A549 (cell line): ENCODE results near the gene PMAIP1. TPM values are rescaled to one million over a fixed set of nuclear protein-coding genes. Genes with fewer than 3 reads are reported as not detected.

Source experiments
- ATAC-seq, 2 experiments: fragments of 200-7000 bp in 1 of 2; fragments of >200 bp in 1 of 2; cut with Nextera tagmentation in 1 of 2; cut with Tn5 transposase in 1 of 2; 3 replicates each; pipeline versions ENCODE4 v1.8.0 to v1.9.1; 2018 to 2020; ENCODE audit warnings: mild to moderate bottlenecking in 1 of 2, moderate library complexity in 1 of 2
- CTCF ChIA-PET: fragments of 300-600 bp; sonication (Branson Sonifier 250); formaldehyde crosslinking; extraction: SDS; loops from one replicate; lab custom pipeline; 2021; ENCODE audit warnings: antibody characterized with exemption, inconsistent platforms; lab: Yijun Ruan, JAX
- POLR2A ChIA-PET: fragments of 350-600 bp; formaldehyde crosslinking; extraction: SDS; loops from one replicate; lab custom pipeline; 2021; ENCODE audit warnings: antibody characterized with exemption, inconsistent platforms; lab: Yijun Ruan, JAX
- DNase-seq, 2 experiments: peaks; one replicate each; pipeline versions ENCODE4 v3.0.0 to v3.0.0-alpha.2; 2011 to 2016; ENCODE audit warnings: low read depth in 1 of 2, low spot score in 1 of 2
- FAIRE-seq: peaks from 2 replicates; lab custom pipeline; 2011; peaks lifted over from hg19 to GRCh38; lab: Jason Lieb, UNC
- H3K27ac ChIP-seq, 2 experiments: fragments of >200 bp; sonication (Bioruptor Twin); formaldehyde crosslinking; 3 replicates each; pipeline ENCODE4 v1.5.1; 2016 to 2017
- H3K4me1 ChIP-seq: fragments of >200 bp; sonication (Bioruptor Twin); formaldehyde crosslinking; 3 replicates; pipeline ENCODE4 v1.6.1; 2016
- H3K4me2 ChIP-seq: fragments of >200 bp; sonication (Bioruptor Twin); formaldehyde crosslinking; 3 replicates; pipeline ENCODE4 v1.6.1; 2016
- H3K4me3 ChIP-seq: fragments of >200 bp; sonication (Bioruptor Twin); formaldehyde crosslinking; 3 replicates; pipeline ENCODE4 v1.5.1; 2016
- H3K9me3 ChIP-seq: fragments of >200 bp; sonication (Bioruptor Twin); formaldehyde crosslinking; 3 replicates; pipeline ENCODE4 v1.6.1; 2016
- BCL3 ChIP-seq: fragments of >200 bp; sonication (Bioruptor Twin); formaldehyde crosslinking; IDR thresholded peaks from 3 replicates; pipeline ENCODE4 v1.6.1; 2016
- CHD2 ChIP-seq: fragments of 150-350 bp; IDR thresholded peaks from 2 replicates; pipeline ENCODE4 v1.6.1; 2014; ENCODE audit warnings: low read length; ENCODE audit not compliant: partially characterized antibody
- CHD4 ChIP-seq: fragments of 200-600 bp; sonication (generic); IDR thresholded peaks from 2 replicates; pipeline ENCODE4 v1.6.1; 2016; ENCODE audit warnings: antibody characterized with exemption, mild to moderate bottlenecking, borderline replicate concordance
- CTCF ChIP-seq: fragments of >200 bp; sonication (Bioruptor Twin); formaldehyde crosslinking; IDR thresholded peaks from 3 replicates; pipeline ENCODE4 v1.5.1; 2016
- E2F6 ChIP-seq: IDR thresholded peaks from 2 replicates; pipeline ENCODE4 v1.6.1; 2012; ENCODE audit warnings: low read depth, borderline replicate concordance
- FOSB ChIP-seq: fragments of 250-450 bp; sonication (Bioruptor Pico); IDR thresholded peaks from 2 replicates; pipeline ENCODE4 v1.5.0; 2020; ENCODE audit warnings: mild to moderate bottlenecking, moderate library complexity
- GATA3 ChIP-seq: IDR thresholded peaks from 2 replicates; pipeline ENCODE4 v1.6.1; 2012; ENCODE audit warnings: borderline replicate concordance
- HES2 ChIP-seq: fragments of >200 bp; sonication (Bioruptor Twin); formaldehyde crosslinking; IDR thresholded peaks from 2 replicates; pipeline ENCODE4 v1.6.1; 2016
- HOXB13 ChIP-seq: fragments of 250-450 bp; sonication (Bioruptor Pico); IDR thresholded peaks from 2 replicates; pipeline ENCODE4 v1.5.0; 2020; ENCODE audit warnings: low read depth, mild to moderate bottlenecking, moderate library complexity
- JUN ChIP-seq, 2 experiments: fragments of >200 bp; sonication (Bioruptor Twin); formaldehyde crosslinking; IDR thresholded peaks; 2 replicates in 1 of 2; 3 replicates in 1 of 2; pipeline ENCODE4 v1.6.1; 2016 to 2017
- MAFK ChIP-seq: fragments of 450-650 bp; IDR thresholded peaks from 2 replicates; pipeline ENCODE4 v1.6.1; 2014; ENCODE audit not compliant: partially characterized antibody
- MAX ChIP-seq: IDR thresholded peaks from 2 replicates; pipeline ENCODE4 v1.6.1; 2012
- MYC ChIP-seq: IDR thresholded peaks from 2 replicates; pipeline ENCODE4 v1.6.1; 2012; ENCODE audit warnings: mild to moderate bottlenecking, inconsistent platforms, low read length, improper control_type of control experiment, borderline replicate concordance
- NFE2L2 ChIP-seq: fragments of 150-350 bp; conservative IDR thresholded peaks from 2 replicates; pipeline ENCODE4 v1.6.1; 2014; ENCODE audit warnings: low read length
- PHF8 ChIP-seq: fragments of 200-600 bp; sonication (generic); IDR thresholded peaks from 2 replicates; pipeline ENCODE4 v1.6.1; 2016; ENCODE audit warnings: low read depth, mild to moderate bottlenecking, antibody characterized with exemption, moderate library complexity, borderline replicate concordance
- POLR2A ChIP-seq: IDR thresholded peaks from 2 replicates; pipeline ENCODE4 v1.6.1; 2012; ENCODE audit warnings: mild to moderate bottlenecking, low read length
- RAD21 ChIP-seq, 2 experiments: fragments of >200 bp in 1 of 2; sonication (Bioruptor Twin) in 1 of 2; formaldehyde crosslinking in 1 of 2; IDR thresholded peaks in 1 of 2; conservative IDR thresholded peaks in 1 of 2; 2 replicates in 1 of 2; 3 replicates in 1 of 2; pipeline ENCODE4 v1.6.1; 2012 to 2018; ENCODE audit warnings: inconsistent platforms in 1 of 2
- RFX5 ChIP-seq: fragments of 450-650 bp; IDR thresholded peaks from 2 replicates; pipeline ENCODE4 v1.7.1; 2014; ENCODE audit warnings: antibody characterized with exemption, mild to moderate bottlenecking, moderate library complexity
- SMC3 ChIP-seq: fragments of >200 bp; sonication (Bioruptor Twin); formaldehyde crosslinking; IDR thresholded peaks from 3 replicates; pipeline ENCODE4 v1.6.1; 2018; ENCODE audit warnings: inconsistent platforms
- SREBF2 ChIP-seq: fragments of 450-650 bp; IDR thresholded peaks from 2 replicates; pipeline ENCODE4 v1.6.1; 2014; ENCODE audit warnings: mild to moderate bottlenecking, moderate library complexity
- USF2 ChIP-seq: fragments of 450-650 bp; IDR thresholded peaks from 2 replicates; pipeline ENCODE4 v1.6.1; 2014; ENCODE audit warnings: antibody characterized with exemption
- ZC3H11A ChIP-seq: fragments of 450-650 bp; IDR thresholded peaks from 2 replicates; pipeline ENCODE4 v1.6.1; 2014; ENCODE audit warnings: antibody characterized with exemption, mild to moderate bottlenecking
- ZFP36 ChIP-seq: fragments of 450-650 bp; IDR thresholded peaks from 2 replicates; pipeline ENCODE4 v1.6.1; 2014; ENCODE audit warnings: borderline replicate concordance; ENCODE audit not compliant: partially characterized antibody
- ZNF302 ChIP-seq: fragments of 250-450 bp; sonication (Bioruptor Pico); IDR thresholded peaks from 2 replicates; pipeline ENCODE4 v1.9.0; 2021; ENCODE audit warnings: inconsistent platforms, mild to moderate bottlenecking, moderate library complexity
- WGBS: methylation state at CpG from one replicate; pipeline ENCODE4 v1.1.6; 2017; ENCODE audit errors: missing lambda C conversion rate; 5-methylcytosine and 5-hydroxymethylcytosine counted together
- polyA plus RNA-seq, 4 experiments: library from polyadenylated mRNA; depleted of rRNA in 3 of 4; stranded (reverse); fragments of >200 nt; fragmentation: RNase III in 1 of 4; extraction: RNeasy Plus Mini Kit Qiagen cat#74134 plus additional on column Dnase treatment in 1 of 4; gene quantifications; 2 replicates in 3 of 4; 3 replicates in 1 of 4; pipeline ENCODE4 v1.2.3, GENCODE V29; 2011 to 2017

Gene PMAIP1
- polyA plus RNA-seq, 2 of the 4 experiments (the other 2 are of a cell fraction): 9.7 to 40.3 TPM

GRCh38 chr18:59950215-59950944 lies 50.6 kb downstream of the PMAIP1 start:
- FAIRE-seq: no peak
- CTCF ChIA-PET: interaction anchor here (1.0 to 1.4 kb wide), 2 partner anchors 27 to 45 kb away, joined by 3 read pairs; no protein-coding TSS in a partner anchor
- Histone ChIP-seq H3K4me3 (no peak overlapping the region), H3K27ac (no peak overlapping the region), H3K9me3 (no peaks in the 10 kb centered on the region), H3K4me2 (no peak overlapping the region), H3K4me1 (peaks cover 30% of the 10 kb centered on the region)
- ATAC-seq: no peak
- no peak for DNase-seq
- POLR2A ChIA-PET: no interaction called here
- TF ChIP-seq RFX5: no peak
- no peak for TF ChIP-seq USF2
- TF ChIP-seq MAFK: no peak
- TF ChIP-seq ZFP36: no peak
- TF ChIP-seq POLR2A: no peak
- TF ChIP-seq JUN (IDR thresholded peaks at IDR 0.05): no peak
- WGBS: 88% methylated on average over 6 of the region's 6 CpGs

- no peak for FAIRE-seq
- H3K4me1 ChIP-seq: peaks cover 32% of the 10 kb centered on the region
- POLR2A ChIA-PET: no interaction called here
Observed at GRCh38 chr18:59951591-59951990, 51.8 kb downstream of the PMAIP1 start.

GRCh38 chr18:59952283-59953007 lies 52.6 kb downstream of the PMAIP1 start:
- Histone ChIP-seq H3K4me3 (no peak overlapping the region), H3K4me2 (peak overlapping the region; percentile 54)
- TF ChIP-seq RAD21 (conservative IDR thresholded peaks at IDR 0.05 in 1 of 2, IDR thresholded peaks at IDR 0.05 in 1 of 2) (no peak), SREBF2 (no peak), E2F6 (no peak), HOXB13 (CRISPR knock-in tag) (no peak), FOSB (no peak), GATA3 (no peak), ZNF302 (CRISPR knock-in tag) (no peak), CHD4 (no peak), PHF8 (no peak), SMC3 (no peak), POLR2A (no peak), ZC3H11A (no peak), NFE2L2 (no peak), BCL3 (no peak), CTCF (no peak), MYC (no peak), CHD2 (no peak), MAX (no peak), RFX5 (no peak), ZFP36 (no peak)
- TF ChIP-seq, all 56 proteins: peak for 0
- ChIA-PET POLR2A (interaction anchor here (2.9 kb wide), 1 partner anchor 52 kb away, joined by 28 read pairs; the partner anchor contains the start of gene PMAIP1), CTCF (interaction anchor here (1.0 kb wide), 2 partner anchors 75 to 115 kb away, joined by 3 read pairs; no protein-coding TSS in a partner anchor)
- ATAC-seq (no peak), DNase-seq (no peak), FAIRE-seq (no peak)
- H3K9me3 ChIP-seq: no peaks in the 10 kb centered on the region
- 73% methylated on average over 6 of the region's 6 CpGs for WGBS
- H3K4me1 ChIP-seq: peaks cover 32% of the 10 kb centered on the region
- H3K27ac ChIP-seq: peak overlapping the region; percentile 39 to 51; a peak in 2 of 6 replicates

More at GRCh38 chr18:59951591-59951990, 51.8 kb downstream of the PMAIP1 start:
- H3K9me3 ChIP-seq: no peaks in the 10 kb centered on the region
- ATAC-seq (no peak), DNase-seq (no peak)
- WGBS: 70% methylated on average over 4 of the region's 4 CpGs
- TF ChIP-seq RAD21 (conservative IDR thresholded peaks at IDR 0.05 in 1 of 2, IDR thresholded peaks at IDR 0.05 in 1 of 2) (no peak), HES2 (no peak)
- CTCF ChIA-PET: interaction anchor here (1.0 kb wide), 1 partner anchor 74 kb away, joined by 3 read pairs; no protein-coding TSS in a partner anchor
- no peak overlapping the region for H3K4me2 ChIP-seq
- no peak overlapping the region for H3K4me3 ChIP-seq
- no peak overlapping the region; a peak in 1 of 6 replicates for H3K27ac ChIP-seq
